ENCODE results near the gene HOGA1. TPM values are rescaled to one million over a fixed set of nuclear protein-coding genes. Genes with fewer than 3 reads are reported as not detected.

Gene HOGA1
- total and polyA plus RNA-seq, 12 donors, result 2.1 to 30.8 (median 13.0) TPM

GRCh38 chr10:97623277-97623676 is 39.1 kb downstream of the HOGA1 start:
- intact Hi-C loops (cut with DNase I), result no loop called here
- no peak overlapping the region for H3K27ac ChIP-seq
- no peaks in the 10 kb centered on the region for H3K36me3 ChIP-seq (replicated peaks in 1 of 2)
- no peak for TF ChIP-seq CTCF (IDR thresholded peaks at IDR 0.05)
- no peak for TF ChIP-seq POLR2A (IDR thresholded peaks at IDR 0.05)
- WGBS, 4 donors, result 70 to 83% (median 81%) methylated on average over 1 of the region's 1 CpG
- H3K9me3 ChIP-seq (replicated peaks in 1 of 3), result no peaks in the 10 kb centered on the region
- H3K4me1 ChIP-seq (replicated peaks in 1 of 2), result no peaks in the 10 kb centered on the region
- H3K27me3 ChIP-seq, result no peaks in the 10 kb centered on the region
- H3K4me3 ChIP-seq, result no peak overlapping the region
- no peak for DNase-seq

- TF ChIP-seq POLR2A (IDR thresholded peaks at IDR 0.05), result no peak
- H3K36me3 ChIP-seq (replicated peaks in 1 of 2), result no peaks in the 10 kb centered on the region
- intact Hi-C loops (cut with DNase I), result no loop called here
- no peak overlapping the region for H3K27ac ChIP-seq
- H3K4me1 ChIP-seq (replicated peaks in 1 of 2), result peaks cover 0 to 4% of the 10 kb centered on the region in 2 donors
- WGBS, 4 donors, result 55 to 78% (median 59%) methylated on average over 4 of the region's 4 CpGs
- peak in 1 of 7 donors; percentile 29 for DNase-seq
- no peaks in the 10 kb centered on the region for H3K9me3 ChIP-seq (replicated peaks in 1 of 3)
- H3K27me3 ChIP-seq, result no peaks in the 10 kb centered on the region
- no peak overlapping the region for H3K4me3 ChIP-seq
Measured at GRCh38 chr10:97627731-97628130, 43.5 kb downstream of the HOGA1 start.

GRCh38 chr10:97628228-97628627 is 44.0 kb downstream of the HOGA1 start:
- Histone ChIP-seq H3K9me3 (replicated peaks in 1 of 3) (no peaks in the 10 kb centered on the region), H3K27ac (no peak overlapping the region), H3K4me1 (replicated peaks in 1 of 2) (peaks cover 0 to 6% of the 10 kb centered on the region in 2 donors), H3K4me3 (no peak overlapping the region), H3K36me3 (replicated peaks in 1 of 2) (no peaks in the 10 kb centered on the region), H3K27me3 (no peaks in the 10 kb centered on the region)
- intact Hi-C loops (cut with DNase I), result no loop called here
- DNase-seq, result no peak
- TF ChIP-seq CTCF (IDR thresholded peaks at IDR 0.05) (no peak), POLR2A (IDR thresholded peaks at IDR 0.05) (no peak)
- WGBS, 4 donors, result 85 to 91% (median 89%) methylated on average over 3 of the region's 3 CpGs

GRCh38 chr10:97629289-97629688 is 45.1 kb downstream of the HOGA1 start:
- H3K4me1 ChIP-seq (replicated peaks in 1 of 2), result peaks cover 6% of the 10 kb centered on the region in 2 donors
- DNase-seq, result no peak
- TF ChIP-seq CTCF (IDR thresholded peaks at IDR 0.05) (no peak), POLR2A (IDR thresholded peaks at IDR 0.05) (no peak)

GRCh38 chr10:97631098-97631497 is 46.9 kb downstream of the HOGA1 start:
- intact Hi-C loops (cut with DNase I), result no loop called here
- no peak overlapping the region for H3K4me3 ChIP-seq
- H3K27ac ChIP-seq, result no peak overlapping the region

More at GRCh38 chr10:97629289-97629688, 45.1 kb downstream of the HOGA1 start:
- Histone ChIP-seq H3K27ac (no peak overlapping the region), H3K4me3 (no peak overlapping the region), H3K9me3 (replicated peaks in 1 of 3) (no peaks in the 10 kb centered on the region), H3K27me3 (no peaks in the 10 kb centered on the region), H3K36me3 (replicated peaks in 1 of 2) (no peaks in the 10 kb centered on the region)
- WGBS, 4 donors, result 93 to 100% (median 97%) methylated on average over 5 of the region's 5 CpGs
- intact Hi-C loops (cut with DNase I), result no loop called here

More at GRCh38 chr10:97631098-97631497, 46.9 kb downstream of the HOGA1 start:
- H3K36me3 ChIP-seq (replicated peaks in 1 of 2), result no peaks in the 10 kb centered on the region
- H3K4me1 ChIP-seq (replicated peaks in 1 of 2), result peaks cover 6% of the 10 kb centered on the region in 2 donors
- no peaks in the 10 kb centered on the region for H3K9me3 ChIP-seq (replicated peaks in 1 of 3)
- TF ChIP-seq CTCF (IDR thresholded peaks at IDR 0.05) (no peak), POLR2A (IDR thresholded peaks at IDR 0.05) (no peak)
- no peak for DNase-seq
- no peaks in the 10 kb centered on the region for H3K27me3 ChIP-seq

Measured in adrenal gland (tissue), 12 donors.